OCI-LY1 (cell line): ENCODE data around the gene NR3C1.

Experiments used
- CTCF ChIP-seq: fragments of 200-600 bp; sonication (generic), shearing (Covaris generic); IDR thresholded peaks from 2 replicates; pipeline ENCODE4 v1.5.1; 2017; ENCODE audit warnings: mild to moderate bottlenecking, antibody characterized with exemption, low read length, moderate library complexity, mixed read lengths
- EZH2 ChIP-seq: fragments of 200-600 bp; sonication (generic), shearing (Covaris generic); IDR thresholded peaks from 2 replicates; pipeline ENCODE4 v1.8.0; 2017; ENCODE audit warnings: borderline replicate concordance, mixed run types, mild to moderate bottlenecking, antibody characterized with exemption, low read length, moderate library complexity, mixed read lengths

- TF ChIP-seq CTCF (no peak), EZH2 (no peak)
These were observed 173.4 kb downstream of the NR3C1 start for GRCh38 chr5:143229896-143230675.
